Right forelimb (tissue), 1 donor: ENCODE data around the gene MATCAP1.

Experiments used
- DNase-seq: peaks from one replicate; pipeline ENCODE4 v3.0.0-alpha.2; 2018

The MATCAP1 gene

GRCh38 chr16:67155295-67156142 is 28.2 kb downstream of the MATCAP1 start:
- peak; percentile 89 for DNase-seq

- no peak for DNase-seq
Observed at GRCh38 chr16:67154578-67155294, 29.0 kb downstream of the MATCAP1 start.

GRCh38 chr16:67151431-67152097 is 32.2 kb downstream of the MATCAP1 start:
- DNase-seq: no peak

- DNase-seq: peak; percentile 93
Observed at GRCh38 chr16:67150833-67151396, 32.8 kb downstream of the MATCAP1 start, which contains the start of gene B3GNT9. TSS of gene B3GNT9 (minus strand) at chr16:67150998. CDS start at chr16:67150485, 513 bp downstream.

- DNase-seq: peak; percentile 82
Observed at GRCh38 chr16:67150047-67150832, 33.5 kb downstream of the MATCAP1 start.

GRCh38 chr16:67149276-67150046 is 34.3 kb downstream of the MATCAP1 start:
- no peak for DNase-seq

- DNase-seq: no peak
Observed at GRCh38 chr16:67148656-67149275, 35.0 kb downstream of the MATCAP1 start.

- no peak for DNase-seq
Observed at GRCh38 chr16:67148221-67148620, 35.5 kb downstream of the MATCAP1 start.

- no peak for DNase-seq
Observed at GRCh38 chr16:67147437-67148140, 36.2 kb downstream of the MATCAP1 start.

- no peak for DNase-seq
Observed at GRCh38 chr16:67146523-67147357, 37.0 kb downstream of the MATCAP1 start.

GRCh38 chr16:67145746-67146145 is 38.0 kb downstream of the MATCAP1 start:
- no peak for DNase-seq

GRCh38 chr16:67144943-67145342 is 38.8 kb downstream of the MATCAP1 start:
- no peak for DNase-seq

GRCh38 chr16:67142342-67142741 is 41.4 kb downstream of the MATCAP1 start:
- no peak for DNase-seq

GRCh38 chr16:67141391-67141790 is 42.4 kb downstream of the MATCAP1 start:
- DNase-seq: no peak

GRCh38 chr16:67137605-67138004 is 46.2 kb downstream of the MATCAP1 start:
- DNase-seq: no peak

- DNase-seq: no peak
Observed at GRCh38 chr16:67129422-67129821, 54.3 kb downstream of the MATCAP1 start.

- no peak for DNase-seq
Observed at GRCh38 chr16:67128887-67129286, 54.9 kb downstream of the MATCAP1 start.

- no peak for DNase-seq
Observed at GRCh38 chr16:67128417-67128816, 55.3 kb downstream of the MATCAP1 start.
